H9 (cell line): Measurements from ENCODE around the gene NRCAM. TPM values are rescaled to one million over a fixed set of nuclear protein-coding genes. Genes with fewer than 3 reads are reported as not detected.
"Not testable (repeated sequence)": the region's sequence is repeated elsewhere in the genome, so short reads cannot be mapped to it uniquely, and the experiment has no call there.

Experiments used
- DNase-seq: peaks from one replicate; pipeline ENCODE4 v3.0.0-alpha.2; 2017
- H2AFZ ChIP-seq: one replicate; pipeline ENCODE4 v1.6.1; 2013; ENCODE audit warnings: mild to moderate bottlenecking, low read length, control low read depth, moderate library complexity
- H2AK5ac ChIP-seq: 2 replicates; pipeline ENCODE4 v1.6.1; 2013; ENCODE audit warnings: low read length, control low read depth, mixed read lengths; ENCODE audit not compliant: insufficient read length
- H2BK120ac ChIP-seq: one replicate; pipeline ENCODE4 v1.6.1; 2013; ENCODE audit warnings: low read depth, mild to moderate bottlenecking, low read length, control low read depth, inconsistent platforms; ENCODE audit not compliant: poor library complexity, severe bottlenecking
- H2BK12ac ChIP-seq: 2 replicates; pipeline ENCODE4 v1.6.1; 2013; ENCODE audit warnings: low read length, control low read depth, mixed read lengths, low read depth; ENCODE audit not compliant: insufficient read length
- H2BK15ac ChIP-seq: 2 replicates; pipeline ENCODE4 v1.6.1; 2013; ENCODE audit warnings: low read depth, low read length, control low read depth
- H2BK20ac ChIP-seq: one replicate; pipeline ENCODE4 v1.6.1; 2013; ENCODE audit warnings: low read depth, mild to moderate bottlenecking, low read length, control low read depth, inconsistent platforms; ENCODE audit not compliant: poor library complexity, severe bottlenecking
- H2BK5ac ChIP-seq: 2 replicates; pipeline ENCODE4 v1.6.1; 2013; ENCODE audit warnings: low read length, control low read depth, mixed read lengths; ENCODE audit not compliant: insufficient read length
- H3K14ac ChIP-seq: 2 replicates; pipeline ENCODE4 v1.6.1; 2013; ENCODE audit warnings: low read length, control low read depth; ENCODE audit not compliant: insufficient read depth
- H3K18ac ChIP-seq: 2 replicates; pipeline ENCODE4 v1.6.1; 2013; ENCODE audit warnings: low read depth, mild to moderate bottlenecking, mixed read lengths, low read length, control low read depth; ENCODE audit not compliant: insufficient read length
- H3K23ac ChIP-seq: 2 replicates; pipeline ENCODE4 v1.6.1; 2013; ENCODE audit warnings: low read length, control low read depth, mixed read lengths, low read depth; ENCODE audit not compliant: insufficient read length
- H3K23me2 ChIP-seq: 2 replicates; pipeline ENCODE4 v1.6.1; 2013; ENCODE audit warnings: low read depth, mild to moderate bottlenecking, mixed read lengths, low read length, control low read depth; ENCODE audit not compliant: insufficient read length, poor library complexity, severe bottlenecking
- H3K27ac ChIP-seq: 2 replicates; pipeline ENCODE4 v1.5.1; 2013; ENCODE audit warnings: low read length, control low read depth, mixed read lengths, low read depth; ENCODE audit not compliant: insufficient read length
- H3K27me3 ChIP-seq: 2 replicates; pipeline ENCODE4 v1.6.1; 2013; ENCODE audit warnings: low read length, control low read depth, inconsistent platforms; ENCODE audit not compliant: insufficient read depth
- H3K4ac ChIP-seq: 2 replicates; pipeline ENCODE4 v1.6.1; 2013; ENCODE audit warnings: low read depth, mild to moderate bottlenecking, control low read depth, inconsistent platforms, low read length, moderate library complexity
- H3K4me1 ChIP-seq: 2 replicates; pipeline ENCODE4 v1.6.1; 2013; ENCODE audit warnings: low read length, control low read depth, inconsistent platforms; ENCODE audit not compliant: insufficient read depth
- H3K4me2 ChIP-seq: 2 replicates; pipeline ENCODE4 v1.6.1; 2013; ENCODE audit warnings: low read length, control low read depth, mixed read lengths; ENCODE audit not compliant: insufficient read length, insufficient read depth
- H3K56ac ChIP-seq: 2 replicates; pipeline ENCODE4 v1.6.1; 2013; ENCODE audit warnings: low read depth, mild to moderate bottlenecking, mixed read lengths, low read length, control low read depth; ENCODE audit not compliant: insufficient read length
- H3K79me1 ChIP-seq: 2 replicates; pipeline ENCODE4 v1.6.1; 2013; ENCODE audit warnings: low read depth, mild to moderate bottlenecking, moderate library complexity, low read length, control low read depth, inconsistent platforms; ENCODE audit not compliant: insufficient read depth, poor library complexity, severe bottlenecking
- H3K79me2 ChIP-seq: 2 replicates; pipeline ENCODE4 v1.6.1; 2013; ENCODE audit warnings: low read length, control low read depth, inconsistent platforms; ENCODE audit not compliant: insufficient read depth
- H3K9ac ChIP-seq: 2 replicates; pipeline ENCODE4 v1.6.1; 2013; ENCODE audit warnings: low read length, control low read depth, mixed read lengths; ENCODE audit not compliant: insufficient read length; ENCODE audit errors: extremely low read depth
- H3K9me3 ChIP-seq: one replicate; pipeline ENCODE4 v1.6.1; 2013; ENCODE audit warnings: low read depth, low read length, inconsistent platforms; ENCODE audit not compliant: control insufficient read depth
- H3T11ph ChIP-seq: one replicate; pipeline ENCODE4 v1.6.1; 2013; ENCODE audit warnings: mild to moderate bottlenecking, low read length, control low read depth, inconsistent platforms
- H4K20me1 ChIP-seq: one replicate; pipeline ENCODE4 v1.6.1; 2013; ENCODE audit not compliant: control insufficient read depth, insufficient read length, insufficient read depth
- H4K5ac ChIP-seq: 2 replicates; pipeline ENCODE4 v1.6.1; 2013; ENCODE audit warnings: low read depth, mild to moderate bottlenecking, mixed read lengths, low read length, control low read depth; ENCODE audit not compliant: insufficient read length
- H4K8ac ChIP-seq: replicated peaks from 2 replicates; pipeline ENCODE4 v1.6.1; 2013; ENCODE audit warnings: low read length, control low read depth, mixed read lengths, low read depth; ENCODE audit not compliant: insufficient read length
- H4K91ac ChIP-seq: 2 replicates; pipeline ENCODE4 v1.6.1; 2013; ENCODE audit warnings: low read depth, mild to moderate bottlenecking, moderate library complexity, mixed read lengths, low read length, control low read depth; ENCODE audit not compliant: insufficient read length
- H3K27ac Mint-ChIP-seq, 3 experiments: 2 replicates in 2 of 3; 3 replicates in 1 of 3; pipeline ENCODE4 v1.8.0; 2020 to 2021; ENCODE audit warnings: mixed read lengths in 3 of 3, mild to moderate bottlenecking in 1 of 3, moderate library complexity in 1 of 3
- H3K27me3 Mint-ChIP-seq: 2 replicates; pipeline ENCODE4 v1.8.0; 2021; ENCODE audit warnings: low read depth, mild to moderate bottlenecking, moderate library complexity, mixed read lengths
- H3K36me3 Mint-ChIP-seq, 3 experiments: 2 replicates in 2 of 3; 3 replicates in 1 of 3; pipeline ENCODE4 v1.8.0; 2020 to 2021; ENCODE audit warnings: low read depth in 3 of 3, mixed read lengths in 3 of 3; ENCODE audit not compliant: insufficient read depth in 1 of 3
- H3K4me1 Mint-ChIP-seq, 2 experiments: 2 replicates each; pipeline ENCODE4 v1.8.0; 2020; ENCODE audit warnings: mixed read lengths in 2 of 2
- H3K4me3 Mint-ChIP-seq, 2 experiments: 2 replicates in 1 of 2; 3 replicates in 1 of 2; pipeline ENCODE4 v1.8.0; 2020 to 2021; ENCODE audit warnings: mild to moderate bottlenecking in 2 of 2, mixed read lengths in 2 of 2, moderate library complexity in 1 of 2
- H3K9me3 Mint-ChIP-seq, 2 experiments: 2 replicates in 1 of 2; 3 replicates in 1 of 2; pipeline ENCODE4 v1.8.0; 2020; ENCODE audit warnings: mild to moderate bottlenecking in 2 of 2, mixed read lengths in 2 of 2, moderate library complexity in 1 of 2
- CTCF ChIP-seq: fragments of 200-600 bp; sonication (generic); conservative IDR thresholded peaks from 3 replicates; pipeline ENCODE4 v1.8.0; 2021; ENCODE audit warnings: antibody characterized with exemption, mild to moderate bottlenecking
- WGBS: extraction: QIAGEN DNeasy Blood & Tissue Kit; methylation state at CpG from one replicate; pipeline ENCODE4 v1.1.7; 2013; ENCODE audit warnings: missing lambda C conversion rate, low lambda C conversion rate, mixed read lengths; ENCODE audit not compliant: insufficient read length; ENCODE audit errors: extremely low coverage; 5-methylcytosine and 5-hydroxymethylcytosine counted together
- total RNA-seq: library from RNA; stranded (reverse); gene quantifications from 2 replicates; pipeline ENCODE4 v1.2.1, GENCODE V29; 2021

Gene NRCAM
- total RNA-seq, 1 experiment from 2014 or later, result 2.3 TPM

DNA sequence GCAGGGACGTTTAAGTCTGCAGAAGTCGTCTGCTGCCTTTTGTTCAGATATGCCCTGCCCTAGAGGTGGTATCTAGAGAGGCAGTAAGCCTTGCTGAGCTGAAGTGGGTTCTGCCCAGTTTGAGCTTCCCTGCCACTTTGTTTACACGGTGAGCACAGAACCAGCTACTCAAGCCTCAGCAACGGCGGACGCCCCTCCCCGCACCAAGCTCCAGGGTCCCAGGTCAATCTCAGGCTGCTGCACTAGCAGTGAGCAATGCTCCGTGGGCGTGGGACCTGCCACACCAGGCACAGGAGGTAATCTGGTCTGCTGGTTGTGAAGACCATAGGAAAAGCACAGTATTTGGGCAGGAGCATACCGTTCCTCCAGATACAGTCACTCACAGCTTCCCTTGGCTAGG, 178.0 kb downstream of the NRCAM start:
- no peaks in the 10 kb centered on the region; a peak in 2 of 7 replicates for H3K36me3 Mint-ChIP-seq
- Histone ChIP-seq H3K23ac (no peak overlapping the region), H3K79me2 (no peaks in the 10 kb centered on the region), H3K79me1 (no peaks in the 10 kb centered on the region), H3K14ac (no peak overlapping the region), H2BK120ac (no peak overlapping the region), H4K8ac (no peak overlapping the region), H3K9ac (no peak overlapping the region), H3K23me2 (no peaks in the 10 kb centered on the region), H2BK5ac (no peak overlapping the region), H3K27me3 (no peaks in the 10 kb centered on the region), H3K18ac (no peak overlapping the region), H2BK12ac (no peak overlapping the region), H2BK20ac (no peak overlapping the region), H4K91ac (no peak overlapping the region), H3K9me3 (no peaks in the 10 kb centered on the region), H3K4me2 (no peak overlapping the region), H3T11ph (no peak overlapping the region), H4K5ac (no peak overlapping the region), H3K4me1 (no peaks in the 10 kb centered on the region), H3K56ac (no peak overlapping the region), H2AFZ (no peak overlapping the region), H4K20me1 (no peaks in the 10 kb centered on the region), H2BK15ac (no peak overlapping the region), H2AK5ac (no peak overlapping the region), H3K4ac (no peak overlapping the region), H3K27ac (no peak overlapping the region)
- WGBS, result no CpG with 5 or more reads among the region's 10 CpGs
- TF ChIP-seq CTCF, result no peak
- H3K4me3 Mint-ChIP-seq, result no peak overlapping the region
- H3K4me1 Mint-ChIP-seq, result no peaks in the 10 kb centered on the region
- H3K27me3 Mint-ChIP-seq, result no peaks in the 10 kb centered on the region; the same call in 1 of the 2 replicates
- DNase-seq, result no peak
- H3K27ac Mint-ChIP-seq, result no peak overlapping the region
- no peaks in the 10 kb centered on the region; a peak in 1 of 5 replicates for H3K9me3 Mint-ChIP-seq

DNA sequence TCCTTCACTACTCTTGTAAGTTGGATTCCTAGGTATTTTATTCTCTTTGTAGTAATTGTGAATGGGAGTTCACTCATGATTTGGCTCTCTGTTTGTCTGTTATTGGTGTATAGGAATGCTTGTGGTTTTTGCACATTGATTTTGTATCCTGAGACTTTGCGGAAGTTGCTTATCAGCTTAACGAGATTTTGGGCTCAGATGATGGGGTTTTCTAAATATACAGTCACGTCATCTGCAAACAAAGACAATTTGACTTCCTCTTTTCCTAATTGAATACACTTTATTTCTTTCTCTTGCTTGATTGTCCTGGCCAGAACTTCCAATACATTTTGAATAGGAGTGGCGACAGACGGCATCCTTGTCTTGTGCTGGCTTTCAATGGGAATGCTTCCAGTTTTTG, 181.8 kb downstream of the NRCAM start:
- not testable (repeated sequence) for H3K79me2 ChIP-seq, H3K18ac ChIP-seq, H4K20me1 ChIP-seq

More for the DNA sequence above, 181.8 kb downstream of the NRCAM start:
- H2AK5ac ChIP-seq, H3K9me3 Mint-ChIP-seq, H3K56ac ChIP-seq, H4K5ac ChIP-seq, H4K8ac ChIP-seq, H2BK12ac ChIP-seq, H2BK120ac ChIP-seq, H3K4ac ChIP-seq, H3K4me1 Mint-ChIP-seq, H3K23ac ChIP-seq, H2BK20ac ChIP-seq, DNase-seq, H3K27ac Mint-ChIP-seq, H2AFZ ChIP-seq, H3K4me2 ChIP-seq, H3K9ac ChIP-seq, H3T11ph ChIP-seq, H2BK5ac ChIP-seq, H3K14ac ChIP-seq, H3K36me3 Mint-ChIP-seq, H3K79me1 ChIP-seq, H3K9me3 ChIP-seq, H4K91ac ChIP-seq, H3K27ac ChIP-seq, H3K27me3 Mint-ChIP-seq, H2BK15ac ChIP-seq, H3K27me3 ChIP-seq, H3K4me3 Mint-ChIP-seq, H3K23me2 ChIP-seq, H3K4me1 ChIP-seq: not testable (repeated sequence)
- WGBS, result no CpG with 5 or more reads among the region's 5 CpGs
